ENCODE measurements around the gene RTTN.
"Not testable (repeated sequence)": the region's sequence is repeated elsewhere in the genome, so short reads cannot be mapped to it uniquely, and the experiment has no call there.

The RTTN gene

DNA sequence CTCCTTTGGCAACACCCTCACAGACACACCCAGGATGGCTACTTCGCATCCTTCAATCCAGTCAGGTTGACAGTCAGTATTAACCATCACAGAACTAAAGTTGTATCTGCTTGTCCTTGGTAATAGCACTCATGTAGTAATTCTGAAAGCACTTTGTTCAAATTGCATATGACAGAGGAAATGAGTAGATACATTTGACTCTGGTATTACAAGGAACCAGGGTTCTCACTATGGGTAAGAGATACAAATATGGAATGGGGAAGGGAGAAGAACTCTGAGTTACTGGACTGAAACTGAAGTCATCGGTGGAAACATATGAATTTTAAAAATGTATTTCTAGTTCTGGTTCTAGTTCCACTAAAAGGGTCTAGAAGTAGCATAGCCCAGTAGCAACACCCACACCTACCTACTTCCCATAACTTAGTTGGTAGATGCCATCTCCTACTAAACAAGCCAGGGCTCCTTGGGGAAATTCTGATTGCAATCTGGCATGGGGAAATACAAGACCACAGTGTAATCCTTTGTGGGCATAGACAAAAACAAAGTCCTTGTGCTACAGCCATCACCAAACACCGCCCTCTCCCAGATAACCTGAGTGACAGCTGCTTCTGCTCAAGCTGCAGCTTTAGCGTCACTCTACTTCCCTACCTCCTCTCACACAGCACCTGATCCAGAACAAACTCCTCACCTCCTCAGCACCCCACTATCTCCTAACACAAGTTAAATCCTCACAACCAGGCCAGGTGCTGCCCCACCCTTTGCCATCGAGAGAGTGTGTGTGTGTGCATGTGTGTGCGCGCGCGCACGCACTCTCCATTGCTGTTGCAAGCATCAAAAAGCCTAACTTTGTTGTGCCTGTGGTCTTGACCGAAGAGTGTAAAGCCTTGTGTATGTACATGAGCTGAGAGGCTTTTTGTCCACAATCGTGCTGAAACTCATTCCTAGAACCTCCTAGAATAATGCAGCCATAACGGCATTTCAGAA is 226.5 kb downstream of the RTTN start:
- no peak for DNase-seq (ENCODE audit: low read depth, low spot score)

- not testable (repeated sequence) for DNase-seq (ENCODE audit: low read depth, low spot score)
Measured at GRCh38 chr18:69975294-69975693, 230.2 kb downstream of the RTTN start.

DNA sequence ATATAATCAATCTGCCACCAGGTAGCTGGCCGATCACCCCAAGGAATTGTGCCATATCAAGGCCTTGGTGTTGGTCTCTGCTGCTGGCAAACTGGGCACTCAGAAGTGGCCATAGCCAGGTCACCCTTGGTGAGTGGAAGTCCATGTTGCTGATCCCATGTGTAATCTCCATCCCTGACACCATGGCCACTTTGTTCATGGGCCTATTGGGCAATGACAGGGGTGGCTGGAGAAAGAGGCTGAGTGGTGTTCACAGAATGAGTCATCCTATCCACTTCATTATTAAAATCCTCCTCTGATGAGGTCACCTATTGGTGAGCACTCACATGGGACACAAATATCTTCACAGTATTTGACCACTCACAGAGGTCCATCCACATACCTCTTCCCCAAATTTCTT is 231.1 kb downstream of the RTTN start:
- no peak for DNase-seq (ENCODE audit: low read depth, low spot score)

- DNase-seq (ENCODE audit: low read depth, low spot score): no peak
Measured at GRCh38 chr18:69969491-69969890, 236.0 kb downstream of the RTTN start.

DNA sequence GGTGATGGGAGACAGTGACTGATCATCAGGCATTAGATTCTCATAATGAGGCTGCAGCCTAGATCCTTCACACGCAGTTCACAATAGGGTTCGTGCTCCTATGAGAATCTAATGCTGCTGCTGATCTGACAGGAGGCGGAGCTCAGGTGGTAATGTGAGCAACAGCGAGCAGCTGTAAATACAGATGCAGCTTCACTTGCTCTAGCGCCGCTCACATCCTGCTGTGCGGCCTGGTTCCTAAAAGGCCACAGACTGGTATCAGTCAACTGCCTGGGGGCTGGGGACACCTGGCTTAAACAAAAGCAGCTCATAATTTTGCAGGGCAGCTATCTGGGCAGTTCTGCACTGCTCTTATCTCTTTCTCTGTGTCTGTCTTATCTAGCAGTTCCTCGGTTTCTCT is 237.4 kb downstream of the RTTN start:
- no peak for DNase-seq (ENCODE audit: low read depth, low spot score)

GRCh38 chr18:69963196-69963595 is 242.3 kb downstream of the RTTN start:
- no peak for DNase-seq (ENCODE audit: low read depth, low spot score)

DNA sequence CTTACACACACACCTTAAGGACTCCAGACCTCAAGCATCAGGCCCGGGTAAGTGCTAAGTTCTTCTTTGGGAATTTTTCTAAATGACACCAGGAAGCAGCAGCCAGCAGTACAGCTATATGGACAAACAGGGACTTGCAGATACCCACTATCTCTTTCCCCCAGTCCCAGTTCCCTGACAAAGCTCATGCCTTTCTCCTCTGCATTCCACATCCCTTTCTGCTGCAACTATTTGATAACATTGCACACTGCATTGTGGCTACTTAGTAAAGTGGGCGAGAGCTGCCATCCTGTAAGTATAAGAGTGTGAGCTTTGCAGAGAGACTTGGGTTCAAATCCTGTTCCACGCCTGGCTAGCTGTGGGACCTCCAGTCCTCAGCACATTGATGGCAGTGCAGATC is 243.8 kb downstream of the RTTN start:
- DNase-seq (ENCODE audit: low read depth, low spot score): no peak

- DNase-seq (ENCODE audit: low read depth, low spot score): no peak
Measured at GRCh38 chr18:69958422-69958821, 247.1 kb downstream of the RTTN start.

- DNase-seq (ENCODE audit: low read depth, low spot score): no peak
Measured at GRCh38 chr18:69957747-69958146, 247.7 kb downstream of the RTTN start.

DNA sequence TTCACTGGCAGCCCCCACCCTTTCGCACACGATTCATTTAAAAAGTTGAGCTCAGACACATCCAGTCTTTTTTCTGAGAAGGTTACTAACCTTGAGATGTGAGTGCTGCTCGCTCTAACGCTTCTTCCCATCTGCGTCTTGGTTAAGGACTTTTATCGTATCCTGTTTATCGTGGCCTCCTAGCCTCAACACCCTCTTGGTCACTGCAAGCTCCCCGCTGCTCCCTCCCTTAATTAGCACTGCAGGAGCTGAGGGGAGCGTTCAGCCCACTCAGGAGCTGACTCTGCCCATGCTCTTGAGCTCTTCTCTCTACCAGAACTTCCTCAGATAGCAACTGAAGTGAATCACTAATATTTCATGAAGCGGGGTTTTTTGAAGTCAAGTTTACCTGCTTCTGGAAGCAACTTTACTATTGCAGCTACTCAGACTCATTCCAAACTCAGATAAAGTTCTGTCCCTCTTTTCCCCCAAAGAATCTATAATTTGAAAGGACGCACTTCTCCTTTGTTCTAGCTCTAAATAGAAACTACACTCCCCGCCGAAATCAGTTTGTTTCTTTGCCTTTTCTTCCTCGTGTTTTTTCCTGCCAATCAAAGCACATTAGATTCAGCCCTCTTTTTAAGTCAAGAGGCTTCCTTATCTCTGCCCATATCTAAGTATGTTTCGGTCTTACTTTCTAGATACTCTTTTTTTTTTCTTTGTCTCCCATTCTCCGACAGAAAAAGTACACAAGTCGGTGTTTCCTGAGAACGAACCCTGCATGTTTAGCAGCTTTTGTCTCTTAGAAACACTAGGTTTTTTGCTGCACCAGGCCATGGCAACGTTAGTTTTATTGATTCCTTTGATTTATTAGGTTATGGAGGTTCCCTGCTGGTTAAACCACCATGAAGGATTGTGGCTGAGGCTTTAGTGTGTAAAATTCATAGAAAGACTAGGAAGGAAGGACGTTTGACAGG is 248.5 kb downstream of the RTTN start:
- no peak for DNase-seq (ENCODE audit: low read depth, low spot score)

GRCh38 chr18:69956057-69956456 is 249.4 kb downstream of the RTTN start:
- DNase-seq (ENCODE audit: low read depth, low spot score): no peak

GRCh38 chr18:69954719-69955480 is 250.6 kb downstream of the RTTN start:
- no peak for DNase-seq (ENCODE audit: low read depth, low spot score)

DNA sequence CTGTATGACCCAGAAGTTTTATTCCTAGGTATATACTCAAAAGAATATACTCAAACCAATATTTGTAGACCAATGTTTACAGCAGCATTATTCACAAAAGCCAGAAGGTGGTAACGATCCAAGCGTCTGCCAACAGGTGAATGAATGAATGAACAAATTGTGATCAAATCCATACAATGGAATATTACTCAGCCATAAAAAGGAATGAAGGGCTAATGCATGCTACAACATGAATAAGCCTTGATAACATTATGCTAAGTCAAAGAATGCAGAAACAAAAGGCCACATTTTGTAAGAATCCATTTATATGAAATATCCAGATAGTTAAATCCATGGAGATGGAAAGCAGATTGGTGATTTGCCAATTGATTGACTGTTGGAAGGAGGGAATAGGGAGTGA is 252.3 kb downstream of the RTTN start:
- DNase-seq (ENCODE audit: low read depth, low spot score): no peak

Data from activated CD4-positive, CD25-positive, alpha-beta regulatory T cell treated with anti-CD3 and anti-CD28 coated beads, Interleukin-2, amount 50 U/mL, for 16 hours (primary cell).